ENCODE measurements around the gene DMXL2.

Gene DMXL2

GRCh38 chr15:51649659-51650521, 27.3 kb upstream of the DMXL2 start:
- TF ChIP-seq TAF1 (IDR thresholded peaks at IDR 0.05; ENCODE audit: borderline replicate concordance, insufficient read depth, low read length) (no peak), SIN3A (IDR thresholded peaks at IDR 0.05; ENCODE audit: borderline replicate concordance, insufficient read depth, low read length) (no peak), FOXP2 (optimal IDR thresholded peaks at IDR 0.05; ENCODE audit: borderline replicate concordance, extremely low read depth, extremely low read length, insufficient read depth) (no peak), POLR2AphosphoS5 (IDR thresholded peaks at IDR 0.05; ENCODE audit: low read depth, low read length) (no peak)
- TF ChIP-seq, protein P1, sequence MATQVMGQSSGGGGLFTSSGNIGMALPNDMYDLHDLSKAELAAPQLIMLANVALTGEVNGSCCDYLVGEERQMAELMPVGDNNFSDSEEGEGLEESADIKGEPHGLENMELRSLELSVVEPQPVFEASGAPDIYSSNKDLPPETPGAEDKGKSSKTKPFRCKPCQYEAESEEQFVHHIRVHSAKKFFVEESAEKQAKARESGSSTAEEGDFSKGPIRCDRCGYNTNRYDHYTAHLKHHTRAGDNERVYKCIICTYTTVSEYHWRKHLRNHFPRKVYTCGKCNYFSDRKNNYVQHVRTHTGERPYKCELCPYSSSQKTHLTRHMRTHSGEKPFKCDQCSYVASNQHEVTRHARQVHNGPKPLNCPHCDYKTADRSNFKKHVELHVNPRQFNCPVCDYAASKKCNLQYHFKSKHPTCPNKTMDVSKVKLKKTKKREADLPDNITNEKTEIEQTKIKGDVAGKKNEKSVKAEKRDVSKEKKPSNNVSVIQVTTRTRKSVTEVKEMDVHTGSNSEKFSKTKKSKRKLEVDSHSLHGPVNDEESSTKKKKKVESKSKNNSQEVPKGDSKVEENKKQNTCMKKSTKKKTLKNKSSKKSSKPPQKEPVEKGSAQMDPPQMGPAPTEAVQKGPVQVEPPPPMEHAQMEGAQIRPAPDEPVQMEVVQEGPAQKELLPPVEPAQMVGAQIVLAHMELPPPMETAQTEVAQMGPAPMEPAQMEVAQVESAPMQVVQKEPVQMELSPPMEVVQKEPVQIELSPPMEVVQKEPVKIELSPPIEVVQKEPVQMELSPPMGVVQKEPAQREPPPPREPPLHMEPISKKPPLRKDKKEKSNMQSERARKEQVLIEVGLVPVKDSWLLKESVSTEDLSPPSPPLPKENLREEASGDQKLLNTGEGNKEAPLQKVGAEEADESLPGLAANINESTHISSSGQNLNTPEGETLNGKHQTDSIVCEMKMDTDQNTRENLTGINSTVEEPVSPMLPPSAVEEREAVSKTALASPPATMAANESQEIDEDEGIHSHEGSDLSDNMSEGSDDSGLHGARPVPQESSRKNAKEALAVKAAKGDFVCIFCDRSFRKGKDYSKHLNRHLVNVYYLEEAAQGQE (IDR thresholded peaks at IDR 0.05; ENCODE audit: insufficient read depth in 1 of 2, low read depth in 2 of 2, low read length in 2 of 2): no peak

DNA sequence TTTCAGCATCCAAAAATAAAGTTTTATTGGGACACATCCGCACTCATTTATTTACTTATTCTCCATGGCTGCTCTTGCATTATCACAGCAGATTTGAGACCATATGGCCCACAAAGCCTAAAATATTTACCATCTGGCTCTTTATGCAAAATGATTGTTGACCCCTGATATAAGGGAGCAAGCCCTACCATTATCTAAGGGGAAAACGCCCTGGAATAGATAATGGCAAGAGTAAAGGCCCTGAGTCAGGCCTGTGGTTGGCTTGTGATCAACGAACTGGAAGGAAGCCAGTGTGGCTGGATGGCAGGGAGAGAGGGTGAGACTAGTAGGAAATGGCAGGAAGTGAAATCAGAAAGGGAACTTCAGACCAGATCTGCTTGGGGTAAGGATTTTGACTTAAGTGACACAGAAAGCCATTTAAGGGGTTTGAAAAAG, 24.6 kb upstream of the DMXL2 start:
- TF ChIP-seq FOXP2 (optimal IDR thresholded peaks at IDR 0.05; ENCODE audit: borderline replicate concordance, extremely low read depth, extremely low read length, insufficient read depth): no peak
- no peak for TF ChIP-seq SIN3A (IDR thresholded peaks at IDR 0.05; ENCODE audit: borderline replicate concordance, insufficient read depth, low read length)
- TF ChIP-seq, protein P1 (IDR thresholded peaks at IDR 0.05; ENCODE audit: insufficient read depth in 1 of 2, low read depth in 2 of 2, low read length in 2 of 2): no peak
- no peak for TF ChIP-seq TAF1 (IDR thresholded peaks at IDR 0.05; ENCODE audit: borderline replicate concordance, insufficient read depth, low read length)
- TF ChIP-seq POLR2AphosphoS5 (IDR thresholded peaks at IDR 0.05; ENCODE audit: low read depth, low read length): no peak

GRCh38 chr15:51642696-51643095, 20.1 kb upstream of the DMXL2 start:
- no peak for TF ChIP-seq SIN3A (IDR thresholded peaks at IDR 0.05; ENCODE audit: borderline replicate concordance, insufficient read depth, low read length)
- TF ChIP-seq, protein P1 (IDR thresholded peaks at IDR 0.05; ENCODE audit: insufficient read depth in 1 of 2, low read depth in 2 of 2, low read length in 2 of 2): no peak
- no peak for TF ChIP-seq TAF1 (IDR thresholded peaks at IDR 0.05; ENCODE audit: borderline replicate concordance, insufficient read depth, low read length)
- no peak for TF ChIP-seq POLR2AphosphoS5 (IDR thresholded peaks at IDR 0.05; ENCODE audit: low read depth, low read length)
- TF ChIP-seq FOXP2 (optimal IDR thresholded peaks at IDR 0.05; ENCODE audit: borderline replicate concordance, extremely low read depth, extremely low read length, insufficient read depth): no peak

GRCh38 chr15:51641490-51642130, 19.0 kb upstream of the DMXL2 start:
- no peak for TF ChIP-seq TAF1 (IDR thresholded peaks at IDR 0.05; ENCODE audit: borderline replicate concordance, insufficient read depth, low read length)
- TF ChIP-seq, protein P1 (IDR thresholded peaks at IDR 0.05; ENCODE audit: insufficient read depth in 1 of 2, low read depth in 2 of 2, low read length in 2 of 2): no peak
- no peak for TF ChIP-seq POLR2AphosphoS5 (IDR thresholded peaks at IDR 0.05; ENCODE audit: low read depth, low read length)
- TF ChIP-seq SIN3A (IDR thresholded peaks at IDR 0.05; ENCODE audit: borderline replicate concordance, insufficient read depth, low read length): no peak
- no peak for TF ChIP-seq FOXP2 (optimal IDR thresholded peaks at IDR 0.05; ENCODE audit: borderline replicate concordance, extremely low read depth, extremely low read length, insufficient read depth)
